K562 (cell line): Measurements from ENCODE around the gene DRAXIN. TPM values are rescaled to one million over a fixed set of nuclear protein-coding genes. Genes with fewer than 3 reads are reported as not detected.

Experiments used
- CREB1 ChIP-seq, 2 experiments: sonication (generic) in 1 of 2; formaldehyde crosslinking in 1 of 2; IDR thresholded peaks; 2 replicates each; pipeline versions ENCODE4 v1.6.1 to v1.8.0; 2012 to 2022; ENCODE audit warnings: inconsistent platforms in 1 of 2, mild to moderate bottlenecking in 1 of 2, missing genetic modification reagents in 1 of 2, moderate library complexity in 1 of 2
- CREBBP ChIP-seq: IDR thresholded peaks from one replicate; pipeline ENCODE4 v1.6.1; 2012; ENCODE audit warnings: low read depth, mild to moderate bottlenecking, control low read depth, inconsistent platforms, low read length
- EP300 ChIP-seq: IDR thresholded peaks from 2 replicates; pipeline ENCODE4 v1.6.1; 2012; ENCODE audit warnings: low read length, improper control_type of control experiment
- HSF4 ChIP-seq: fragments of 250-450 bp; sonication (Bioruptor Pico); IDR thresholded peaks from 2 replicates; pipeline ENCODE4 v2.1.2; 2022; ENCODE audit warnings: mild to moderate bottlenecking, moderate library complexity, borderline replicate concordance
- ILF3 ChIP-seq: fragments of 450-650 bp; IDR thresholded peaks from 2 replicates; pipeline ENCODE4 v1.6.1; 2018; ENCODE audit warnings: antibody characterized with exemption, mild to moderate bottlenecking, moderate library complexity, borderline replicate concordance
- NFE2L1 ChIP-seq: fragments of 450-650 bp; IDR thresholded peaks from 2 replicates; pipeline ENCODE4 v1.6.1; 2016; ENCODE audit warnings: missing genetic modification characterization, low read depth, mild to moderate bottlenecking, missing compliant biosample characterization, moderate library complexity, borderline replicate concordance
- RCOR1 ChIP-seq, 2 experiments: IDR thresholded peaks; 2 replicates each; pipeline ENCODE4 v1.6.1; 2012; ENCODE audit warnings: low read depth in 2 of 2, low read length in 2 of 2, borderline replicate concordance in 1 of 2, improper control_type of control experiment in 1 of 2
- RHOXF2B ChIP-seq: fragments of 250-450 bp; sonication (Bioruptor Pico); conservative IDR thresholded peaks from 2 replicates; pipeline ENCODE4 v1.5.1; 2021
- ZC3H11A ChIP-seq: IDR thresholded peaks from 2 replicates; pipeline ENCODE4 v1.6.1; 2012; ENCODE audit warnings: low read depth, low read length, improper control_type of control experiment
- ZNF124 ChIP-seq: sonication (generic); formaldehyde crosslinking; IDR thresholded peaks from 2 replicates; pipeline ENCODE4 v1.8.1; 2022; ENCODE audit warnings: missing genetic modification reagents
- ZNF436 ChIP-seq: fragments of 250-450, 450-650 bp; sonication (Bioruptor Pico); formaldehyde crosslinking; IDR thresholded peaks from 2 replicates; pipeline ENCODE4 v1.7.0; 2020; ENCODE audit warnings: mild to moderate bottlenecking
- ZNF644 ChIP-seq: fragments of 200-800 bp; sonication (Bioruptor generic); IDR thresholded peaks from 2 replicates; pipeline ENCODE4 v1.6.1; 2016; ENCODE audit warnings: low read depth, missing genetic modification characterization, missing compliant biosample characterization
- polyA plus RNA-seq, 8 experiments: library from polyadenylated mRNA; depleted of rRNA in 4 of 8; stranded (reverse) in 5 of 8; unstranded in 3 of 8; fragments of >200 nt; fragmentation: Nextera tagmentation in 2 of 8; fragmentation: Illumina TruSeq in 1 of 8; extraction: Ambion mirVana in 2 of 8; extraction: Trizol in 1 of 8; gene quantifications; 2 replicates each; pipeline versions ENCODE4 v1.2.1 to v1.2.3, GENCODE V29; 2011 to 2014; ENCODE audit warnings: inconsistent platforms in 1 of 8, missing spikeins in 1 of 8
- total RNA-seq, 7 experiments: library from RNA; depleted of rRNA in 6 of 7; stranded (reverse); fragments of >200 nt in 6 of 7; fragmentation: Illumina TruSeq in 2 of 7; extraction: Trizol in 2 of 7; gene quantifications; 2 replicates each; pipeline versions ENCODE4 v1.2.1 to v1.2.3, GENCODE V29; 2011 to 2021; ENCODE audit warnings: low replicate concordance in 1 of 7
- TF ChIP-seq, protein P1 (sequence below): fragments of 450-650 bp; IDR thresholded peaks from 2 replicates; pipeline ENCODE4 v1.7.0; 2016; ENCODE audit warnings: borderline replicate concordance
- TF ChIP-seq, protein P2 (sequence below): fragments of 450-650 bp; IDR thresholded peaks from 2 replicates; pipeline ENCODE4 v1.6.1; 2016; ENCODE audit warnings: borderline replicate concordance

DRAXIN gene
- total and polyA plus RNA-seq, 9 of the 15 experiments (the other 6 are each of a cell fraction or from before 2014, with no cell fraction given), result 0.01 to 0.04 (median 0.01) TPM; not detected in 6

DNA sequence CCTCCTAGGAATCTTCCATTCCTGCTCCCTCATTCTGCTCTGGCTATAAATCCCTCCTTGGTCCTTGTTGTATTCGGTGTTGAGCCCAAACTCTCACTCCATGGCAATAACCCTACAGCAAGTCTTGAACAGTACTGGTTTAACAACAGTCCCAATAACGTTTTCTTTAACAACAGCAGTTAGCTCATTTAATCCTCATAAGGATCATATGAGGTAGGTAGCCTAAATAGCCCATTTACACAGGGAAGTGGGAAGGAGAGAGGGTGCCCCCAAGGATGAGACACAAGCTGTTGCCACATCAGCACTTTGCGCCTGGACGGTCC lies 44.0 kb downstream of the DRAXIN start (continued):
- TF ChIP-seq ILF3 (no peak), RCOR1 (IDR thresholded peaks at IDR 0.05; ENCODE audit: borderline replicate concordance in 1 of 2, low read depth in 2 of 2, low read length in 2 of 2) (no peak), NFE2L1 (no peak), ZNF436 (CRISPR knock-in tag) (no peak), CREB1 (IDR thresholded peaks at IDR 0.05) (no peak), CREB1 (CRISPR knock-in tag; IDR thresholded peaks at IDR 0.05) (no peak), ZC3H11A (no peak), RHOXF2B (CRISPR knock-in tag) (no peak), CREBBP (no peak), ZNF644 (no peak), HSF4 (CRISPR knock-in tag) (no peak), EP300 (no peak), ZNF124 (CRISPR knock-in tag) (no peak)
- TF ChIP-seq, protein P1, sequence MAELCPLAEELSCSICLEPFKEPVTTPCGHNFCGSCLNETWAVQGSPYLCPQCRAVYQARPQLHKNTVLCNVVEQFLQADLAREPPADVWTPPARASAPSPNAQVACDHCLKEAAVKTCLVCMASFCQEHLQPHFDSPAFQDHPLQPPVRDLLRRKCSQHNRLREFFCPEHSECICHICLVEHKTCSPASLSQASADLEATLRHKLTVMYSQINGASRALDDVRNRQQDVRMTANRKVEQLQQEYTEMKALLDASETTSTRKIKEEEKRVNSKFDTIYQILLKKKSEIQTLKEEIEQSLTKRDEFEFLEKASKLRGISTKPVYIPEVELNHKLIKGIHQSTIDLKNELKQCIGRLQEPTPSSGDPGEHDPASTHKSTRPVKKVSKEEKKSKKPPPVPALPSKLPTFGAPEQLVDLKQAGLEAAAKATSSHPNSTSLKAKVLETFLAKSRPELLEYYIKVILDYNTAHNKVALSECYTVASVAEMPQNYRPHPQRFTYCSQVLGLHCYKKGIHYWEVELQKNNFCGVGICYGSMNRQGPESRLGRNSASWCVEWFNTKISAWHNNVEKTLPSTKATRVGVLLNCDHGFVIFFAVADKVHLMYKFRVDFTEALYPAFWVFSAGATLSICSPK, result no peak
- TF ChIP-seq, protein P2, sequence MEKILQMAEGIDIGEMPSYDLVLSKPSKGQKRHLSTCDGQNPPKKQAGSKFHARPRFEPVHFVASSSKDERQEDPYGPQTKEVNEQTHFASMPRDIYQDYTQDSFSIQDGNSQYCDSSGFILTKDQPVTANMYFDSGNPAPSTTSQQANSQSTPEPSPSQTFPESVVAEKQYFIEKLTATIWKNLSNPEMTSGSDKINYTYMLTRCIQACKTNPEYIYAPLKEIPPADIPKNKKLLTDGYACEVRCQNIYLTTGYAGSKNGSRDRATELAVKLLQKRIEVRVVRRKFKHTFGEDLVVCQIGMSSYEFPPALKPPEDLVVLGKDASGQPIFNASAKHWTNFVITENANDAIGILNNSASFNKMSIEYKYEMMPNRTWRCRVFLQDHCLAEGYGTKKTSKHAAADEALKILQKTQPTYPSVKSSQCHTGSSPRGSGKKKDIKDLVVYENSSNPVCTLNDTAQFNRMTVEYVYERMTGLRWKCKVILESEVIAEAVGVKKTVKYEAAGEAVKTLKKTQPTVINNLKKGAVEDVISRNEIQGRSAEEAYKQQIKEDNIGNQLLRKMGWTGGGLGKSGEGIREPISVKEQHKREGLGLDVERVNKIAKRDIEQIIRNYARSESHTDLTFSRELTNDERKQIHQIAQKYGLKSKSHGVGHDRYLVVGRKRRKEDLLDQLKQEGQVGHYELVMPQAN, result no peak
